Mucosa of descending colon (tissue), 3 donors: ENCODE data around the gene FHAD1. TPM values are rescaled to one million over a fixed set of nuclear protein-coding genes. Genes with fewer than 3 reads are reported as not detected.
"Not testable (repeated sequence)": the region's sequence is repeated elsewhere in the genome, so short reads cannot be mapped to it uniquely, and the experiment has no call there.

ENCODE experiments used
- ATAC-seq: fragments of 200-7000 bp; cut with Tn5 transposase; one replicate; pipeline ENCODE4 v1.9.1; 2020; ENCODE audit warnings: mild to moderate bottlenecking, moderate library complexity
- DNase-seq, 3 donors: peaks; one replicate each; pipeline ENCODE4 v3.0.0-alpha.2; 2020
- H3K36me3 ChIP-seq: fragments of 200-600 bp; one replicate; pipeline ENCODE4 v1.8.0; 2021; ENCODE audit warnings: low read depth, mild to moderate bottlenecking
- H3K4me1 ChIP-seq: fragments of 200-600 bp; one replicate; pipeline ENCODE4 v1.8.0; 2021; ENCODE audit warnings: low read depth, mild to moderate bottlenecking
- H3K4me3 ChIP-seq: fragments of 200-600 bp; one replicate; pipeline ENCODE4 v1.8.0; 2021; ENCODE audit warnings: mild to moderate bottlenecking
- H3K9me3 ChIP-seq: fragments of 200-600 bp; one replicate; pipeline ENCODE4 v1.8.0; 2021; ENCODE audit warnings: mild to moderate bottlenecking
- CTCF ChIP-seq: fragments of 200-600 bp; IDR thresholded peaks from one replicate; pipeline ENCODE4 v1.8.0; 2022; ENCODE audit warnings: antibody characterized with exemption, mild to moderate bottlenecking
- intact Hi-C, 2 donors: fragments of 100-400 bp; cut with DNase I in 1 of 2; cut with micrococcal nuclease in 1 of 2; formaldehyde crosslinking; loops; one replicate each; pipeline versions ENCODE4 v1.11.0 to v1.11.1; 2022; cut with DNase I, micrococcal nuclease
- total RNA-seq, 3 donors: library from RNA; stranded (reverse); fragmentation: NEBNext Ultra II Directional in 2 of 3; extraction: Animal tissue kit (Norgen Biotek cat#: 25700) in 2 of 3; gene quantifications; one replicate each; pipeline versions ENCODE4 v1.2.1 to v1.2.4, GENCODE V29; 2021 to 2023
- donor health status: DM: no; HTN: no; CAD: no; lungs with moderate emphysema.
- donor health status: DM: no; HTN: no; CAD: no.
- donor health status: DM: no; HTN: yes; CAD: no.

FHAD1 gene
- total RNA-seq, 3 donors from 2014 or later = 0.89 to 1.9 (median 0.99) TPM

DNA sequence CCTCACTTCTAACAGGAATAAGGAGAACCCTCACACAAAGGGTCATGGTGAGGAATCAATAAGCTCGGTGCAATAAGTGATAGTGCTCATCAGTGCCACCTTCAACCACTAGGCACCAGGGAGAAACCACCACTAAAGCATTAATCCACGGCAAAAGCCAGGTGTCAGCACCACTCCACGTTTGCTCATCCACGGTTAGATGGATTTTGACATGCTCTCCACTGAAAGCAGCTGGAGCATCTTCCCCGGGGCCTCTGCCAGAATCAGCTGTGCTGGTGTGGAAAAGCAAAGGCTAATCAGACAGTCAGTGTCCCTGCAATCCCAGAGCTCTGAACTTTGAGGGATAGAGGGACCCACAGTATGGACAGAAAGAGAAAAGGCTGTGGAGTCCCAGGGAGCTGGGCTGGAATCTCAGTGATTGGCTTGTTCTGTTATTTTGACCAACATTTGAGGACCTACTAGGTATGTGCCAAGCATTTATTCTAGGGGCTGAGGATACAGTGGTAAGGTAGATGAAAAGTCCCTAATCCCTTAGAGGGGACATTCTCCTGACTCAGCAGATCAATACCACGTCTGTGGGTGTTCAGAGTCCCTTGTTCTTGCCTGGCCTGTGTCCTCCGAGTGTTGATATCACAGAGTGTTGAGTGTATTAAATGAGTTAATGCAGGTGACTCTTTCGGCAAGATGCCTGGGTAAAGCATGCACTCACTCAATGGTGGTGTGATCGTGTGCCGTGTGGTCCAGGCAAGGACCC is 41.3 kb downstream of the FHAD1 start:
- no peak for TF ChIP-seq CTCF

GRCh38 chr1:15289251-15289651 is 42.2 kb downstream of the FHAD1 start:
- intact Hi-C loops = loop anchor here in 1 of 2 donors (10.0 kb wide), 1 partner anchor 154 kb away; no protein-coding TSS in a partner anchor
- no peaks in the 10 kb centered on the region for H3K36me3 ChIP-seq
- TF ChIP-seq CTCF = no peak
- ATAC-seq = no peak
- H3K4me1 ChIP-seq = peaks cover 9% of the 10 kb centered on the region
- no peak overlapping the region for H3K4me3 ChIP-seq
- no peaks in the 10 kb centered on the region for H3K9me3 ChIP-seq
- no peak for DNase-seq

More for the DNA sequence above, 41.3 kb downstream of the FHAD1 start:
- intact Hi-C loops = loop anchor here in 1 of 2 donors (10.0 kb wide), 1 partner anchor 154 kb away; no protein-coding TSS in a partner anchor
- peaks cover 17% of the 10 kb centered on the region for H3K4me1 ChIP-seq
- no peaks in the 10 kb centered on the region for H3K9me3 ChIP-seq
- H3K36me3 ChIP-seq = no peaks in the 10 kb centered on the region
- no peak for ATAC-seq
- DNase-seq = no peak
- no peak overlapping the region for H3K4me3 ChIP-seq

GRCh38 chr1:15290382-15290781 is 43.4 kb downstream of the FHAD1 start:
- DNase-seq (no peak), ATAC-seq (no peak)
- no peak for TF ChIP-seq CTCF
- Histone ChIP-seq H3K36me3 (no peaks in the 10 kb centered on the region), H3K9me3 (no peaks in the 10 kb centered on the region), H3K4me1 (peaks cover 8% of the 10 kb centered on the region), H3K4me3 (no peak overlapping the region)
- intact Hi-C loops = no loop called here

- DNase-seq (no peak), ATAC-seq (no peak)
- no peaks in the 10 kb centered on the region for H3K4me1 ChIP-seq
- TF ChIP-seq CTCF = no peak
- H3K4me3 ChIP-seq = no peak overlapping the region
- no peaks in the 10 kb centered on the region for H3K36me3 ChIP-seq
- intact Hi-C loops = no loop called here
- H3K9me3 ChIP-seq = no peaks in the 10 kb centered on the region
Observed at GRCh38 chr1:15295696-15296095, 48.7 kb downstream of the FHAD1 start.

GRCh38 chr1:15296585-15297321 is 49.7 kb downstream of the FHAD1 start:
- no peak for TF ChIP-seq CTCF
- intact Hi-C loops = no loop called here
- no peaks in the 10 kb centered on the region for H3K9me3 ChIP-seq
- no peaks in the 10 kb centered on the region for H3K36me3 ChIP-seq
- no peak for DNase-seq
- no peak for ATAC-seq
- H3K4me1 ChIP-seq = no peaks in the 10 kb centered on the region
- H3K4me3 ChIP-seq = no peak overlapping the region

DNA sequence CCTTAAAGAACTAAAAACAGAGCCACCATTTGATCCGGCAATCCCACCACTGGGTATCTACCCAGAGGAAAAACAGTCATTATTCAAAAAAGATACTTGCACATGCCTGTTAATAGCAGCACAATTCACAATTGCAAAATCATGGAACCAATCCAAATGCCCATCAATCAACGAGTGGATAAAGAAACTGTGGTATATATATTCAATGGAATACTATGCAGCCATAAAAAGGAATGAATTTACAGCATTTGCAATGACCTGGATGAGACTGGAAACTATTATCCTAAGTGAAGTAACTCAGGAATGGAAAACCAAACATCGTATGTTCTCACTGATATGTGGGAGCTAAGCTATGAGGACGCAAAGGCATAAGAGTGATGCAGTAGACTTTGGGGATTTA is 51.0 kb downstream of the FHAD1 start:
- DNase-seq, H3K4me1 ChIP-seq, H3K4me3 ChIP-seq, H3K36me3 ChIP-seq, intact Hi-C loops, H3K9me3 ChIP-seq, ATAC-seq: not testable (repeated sequence)
